GM13976 (cell line): ENCODE measurements around the gene DOCK4.

Experiments used
- DNase-seq: peaks from one replicate; pipeline ENCODE4 v3.0.0; 2012; ENCODE audit warnings: low spot score
- in situ Hi-C: fragments of 300-500 bp; cut with MboI; formaldehyde crosslinking; loops from one replicate; pipeline ENCODE4 v1.12.0; 2022; ENCODE audit warnings: low sequenced_read_pairs, mixed read lengths, inconsistent platforms; ENCODE audit not compliant: unreplicated experiment
- TF ChIP-seq, protein P1 (sequence below): IDR thresholded peaks from 2 replicates; pipeline ENCODE4 v1.5.1; 2012; ENCODE audit warnings: borderline replicate concordance, mild to moderate bottlenecking; ENCODE audit not compliant: insufficient read depth; ENCODE audit errors: extremely low read depth, missing control alignments, control extremely low read depth

DOCK4 gene

DNA sequence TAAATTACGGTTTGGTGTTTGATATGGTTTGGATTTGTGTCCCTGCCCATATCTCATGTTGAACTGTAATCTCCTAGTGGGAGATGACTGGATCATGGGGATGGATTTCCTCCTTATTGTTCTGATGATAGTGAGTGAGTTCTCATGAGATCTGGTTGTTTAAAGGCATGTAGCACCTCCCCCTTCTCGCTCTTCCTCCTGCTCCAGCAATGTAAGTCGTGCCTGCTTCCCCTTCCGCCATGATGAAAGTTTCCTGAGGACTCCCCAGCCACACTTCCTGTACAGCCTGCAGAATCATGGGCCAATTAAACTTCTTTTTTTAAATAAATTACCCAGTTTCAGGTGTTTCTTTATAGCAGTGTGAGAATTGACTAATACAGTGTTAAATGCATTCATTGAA is 116.6 kb downstream of the DOCK4 start:
- TF ChIP-seq, protein P1, sequence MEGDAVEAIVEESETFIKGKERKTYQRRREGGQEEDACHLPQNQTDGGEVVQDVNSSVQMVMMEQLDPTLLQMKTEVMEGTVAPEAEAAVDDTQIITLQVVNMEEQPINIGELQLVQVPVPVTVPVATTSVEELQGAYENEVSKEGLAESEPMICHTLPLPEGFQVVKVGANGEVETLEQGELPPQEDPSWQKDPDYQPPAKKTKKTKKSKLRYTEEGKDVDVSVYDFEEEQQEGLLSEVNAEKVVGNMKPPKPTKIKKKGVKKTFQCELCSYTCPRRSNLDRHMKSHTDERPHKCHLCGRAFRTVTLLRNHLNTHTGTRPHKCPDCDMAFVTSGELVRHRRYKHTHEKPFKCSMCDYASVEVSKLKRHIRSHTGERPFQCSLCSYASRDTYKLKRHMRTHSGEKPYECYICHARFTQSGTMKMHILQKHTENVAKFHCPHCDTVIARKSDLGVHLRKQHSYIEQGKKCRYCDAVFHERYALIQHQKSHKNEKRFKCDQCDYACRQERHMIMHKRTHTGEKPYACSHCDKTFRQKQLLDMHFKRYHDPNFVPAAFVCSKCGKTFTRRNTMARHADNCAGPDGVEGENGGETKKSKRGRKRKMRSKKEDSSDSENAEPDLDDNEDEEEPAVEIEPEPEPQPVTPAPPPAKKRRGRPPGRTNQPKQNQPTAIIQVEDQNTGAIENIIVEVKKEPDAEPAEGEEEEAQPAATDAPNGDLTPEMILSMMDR = no peak
- DNase-seq = no peak
- in situ Hi-C loops = no loop called here

DNA sequence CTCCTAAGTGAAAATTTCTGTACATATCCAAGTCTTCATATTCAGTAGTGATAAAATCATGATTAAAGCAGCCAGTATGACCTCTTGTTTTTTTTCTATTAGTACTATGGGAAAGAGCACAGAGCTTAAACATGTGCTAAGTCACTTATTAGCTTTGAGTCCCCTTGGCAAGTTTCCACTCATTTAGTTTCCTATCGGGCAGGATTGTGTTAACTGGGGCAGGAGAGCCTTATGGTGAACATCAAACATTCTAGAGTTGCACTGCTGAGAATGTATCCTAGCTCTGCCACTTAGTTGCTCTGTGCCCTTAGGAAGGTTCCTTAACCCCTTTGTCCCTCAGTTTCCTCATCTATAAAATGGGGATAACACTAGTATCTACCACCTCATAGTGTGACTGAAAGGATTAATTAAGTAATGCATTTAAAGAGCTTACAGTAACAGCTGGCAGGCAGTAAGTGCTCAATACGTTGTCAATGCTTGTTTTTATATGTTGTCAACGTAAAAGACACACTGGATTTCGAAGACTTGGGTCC is 117.6 kb downstream of the DOCK4 start:
- TF ChIP-seq, protein P1 = no peak
- in situ Hi-C loops = no loop called here
- DNase-seq = no peak

DNA sequence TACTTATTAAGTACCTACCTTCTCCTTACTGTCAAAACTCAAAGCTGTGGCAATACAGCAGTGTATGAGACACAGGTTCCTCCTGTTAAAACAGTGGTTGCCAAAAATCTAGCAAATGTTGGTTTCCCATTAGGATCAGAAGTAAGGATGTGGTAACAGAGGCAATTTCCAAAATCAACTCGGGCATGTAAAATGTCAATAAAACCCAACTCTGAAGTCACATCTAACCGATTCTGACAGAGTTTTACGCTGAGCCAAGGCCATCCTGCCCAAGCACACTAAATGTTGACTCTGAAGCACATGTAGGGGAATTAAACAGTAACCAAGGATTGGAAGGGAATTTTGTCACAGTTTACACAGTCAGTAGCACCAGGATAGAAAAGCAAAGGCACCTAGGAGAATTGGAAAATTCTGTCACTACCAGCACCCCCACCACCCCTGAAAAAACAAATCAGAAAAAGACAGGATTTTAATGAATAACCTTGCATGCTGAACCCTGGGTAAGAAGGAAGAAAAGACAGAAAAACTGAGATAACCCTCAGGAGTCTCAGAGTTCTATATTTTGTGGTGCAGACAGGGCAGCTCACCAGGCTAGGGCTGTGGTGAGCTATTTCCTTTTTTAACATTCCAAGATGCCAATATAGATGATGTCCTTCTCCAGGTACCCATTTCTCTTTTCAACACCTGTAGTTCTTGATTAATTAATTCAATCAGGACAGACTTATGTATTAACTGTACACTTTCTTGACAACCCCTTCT is 119.5 kb downstream of the DOCK4 start:
- in situ Hi-C loops = no loop called here
- DNase-seq = no peak
- TF ChIP-seq, protein P1 = no peak

DNA sequence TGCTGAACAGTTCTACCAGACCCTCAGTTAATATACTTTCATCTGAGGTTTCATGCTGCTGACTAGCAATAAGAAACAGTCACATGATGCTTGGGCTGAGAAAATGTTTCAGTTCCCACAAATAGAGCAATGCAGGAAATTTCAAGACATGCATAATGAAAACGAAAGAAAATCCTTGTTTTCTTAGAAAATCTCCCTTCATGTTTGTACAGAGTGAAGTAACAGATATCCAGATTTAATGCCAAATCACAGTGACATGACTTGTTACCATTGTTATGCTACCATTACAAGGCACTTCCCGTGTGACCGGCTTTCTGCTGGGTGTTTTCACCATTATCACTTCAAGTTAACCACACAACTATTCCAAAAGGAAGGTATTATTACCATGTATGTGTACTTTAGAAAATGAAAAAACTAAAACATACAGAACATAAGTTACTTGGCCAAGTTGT is 121.7 kb downstream of the DOCK4 start:
- in situ Hi-C loops = no loop called here
- DNase-seq = no peak
- TF ChIP-seq, protein P1 = no peak

DNA sequence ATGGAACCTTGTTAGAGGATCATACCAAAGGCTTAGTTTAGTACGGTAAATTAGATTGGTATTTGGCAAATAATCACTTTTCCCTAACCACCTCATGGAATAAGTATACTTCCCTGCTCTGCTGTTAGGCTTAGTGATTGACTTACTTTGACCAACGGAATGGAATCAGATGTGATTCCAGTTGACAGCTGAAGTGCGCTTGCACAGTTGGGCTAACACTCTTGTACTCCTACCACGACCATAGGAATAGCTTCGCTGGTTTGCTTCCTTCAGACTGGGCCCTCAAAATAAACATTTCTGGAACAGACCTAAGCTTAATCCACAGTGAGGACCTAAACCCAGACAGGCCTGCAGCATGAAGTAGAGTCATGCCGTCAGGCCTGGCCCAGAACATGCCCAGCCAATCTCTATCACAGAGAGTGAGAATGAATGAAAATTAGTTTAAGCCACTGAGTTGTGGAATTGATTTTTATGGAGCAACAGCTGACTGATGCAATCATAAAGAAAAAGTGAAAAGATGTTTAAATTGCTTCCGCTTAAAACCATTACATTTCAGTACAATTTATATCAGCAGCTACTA is 122.3 kb downstream of the DOCK4 start:
- in situ Hi-C loops = no loop called here
- TF ChIP-seq, protein P1 = no peak
- no peak for DNase-seq

DNA sequence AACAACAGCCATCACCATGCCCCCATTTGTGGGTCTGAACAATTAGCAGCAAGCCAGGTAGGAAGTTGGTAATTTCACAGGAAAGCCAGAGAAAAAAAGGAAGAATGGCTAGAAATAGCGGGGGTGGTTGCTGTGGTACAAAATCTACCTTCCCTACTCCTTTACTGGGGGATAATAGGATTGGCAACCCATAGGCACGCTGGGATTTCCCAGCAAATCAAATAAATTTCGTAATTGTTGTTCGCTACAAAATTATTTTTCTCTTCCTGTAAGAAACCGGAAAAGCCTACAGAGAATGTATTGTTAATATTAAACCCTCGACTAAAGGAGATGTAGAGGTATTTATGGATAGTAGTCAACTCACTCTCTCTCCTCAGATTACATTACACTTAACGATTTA is 123.9 kb downstream of the DOCK4 start:
- no peak for DNase-seq
- TF ChIP-seq, protein P1 = no peak
- in situ Hi-C loops = no loop called here

DNA sequence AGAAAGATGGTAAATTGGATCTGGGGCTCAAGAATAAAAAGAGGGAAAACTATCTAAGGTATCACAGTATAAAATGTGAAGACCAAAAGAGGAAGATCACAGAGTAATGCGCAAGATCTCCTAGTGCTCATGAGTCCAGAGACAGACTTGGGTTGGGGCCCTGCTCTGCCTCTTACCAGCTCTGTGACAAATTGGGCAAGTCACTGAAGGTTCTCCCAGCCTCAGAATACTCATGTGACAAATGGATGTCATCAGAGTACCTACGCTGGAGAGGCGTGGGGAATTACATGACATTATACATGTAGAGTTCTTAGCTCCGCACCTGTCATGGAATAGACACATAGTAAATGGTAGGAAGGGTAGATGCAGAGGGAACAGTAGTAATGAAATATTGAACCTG is 124.4 kb downstream of the DOCK4 start:
- DNase-seq = no peak
- TF ChIP-seq, protein P1 = no peak
- in situ Hi-C loops = no loop called here
